ENCODE data around the gene GLRA2. TPM values are rescaled to one million over a fixed set of nuclear protein-coding genes. Genes with fewer than 3 reads are reported as not detected.
"Not testable (repeated sequence)": the region's sequence is repeated elsewhere in the genome, so short reads cannot be mapped to it uniquely, and the experiment has no call there.

Gene GLRA2
- polyA plus RNA-seq, 1 donor from 2014 or later, result not detected

DNA sequence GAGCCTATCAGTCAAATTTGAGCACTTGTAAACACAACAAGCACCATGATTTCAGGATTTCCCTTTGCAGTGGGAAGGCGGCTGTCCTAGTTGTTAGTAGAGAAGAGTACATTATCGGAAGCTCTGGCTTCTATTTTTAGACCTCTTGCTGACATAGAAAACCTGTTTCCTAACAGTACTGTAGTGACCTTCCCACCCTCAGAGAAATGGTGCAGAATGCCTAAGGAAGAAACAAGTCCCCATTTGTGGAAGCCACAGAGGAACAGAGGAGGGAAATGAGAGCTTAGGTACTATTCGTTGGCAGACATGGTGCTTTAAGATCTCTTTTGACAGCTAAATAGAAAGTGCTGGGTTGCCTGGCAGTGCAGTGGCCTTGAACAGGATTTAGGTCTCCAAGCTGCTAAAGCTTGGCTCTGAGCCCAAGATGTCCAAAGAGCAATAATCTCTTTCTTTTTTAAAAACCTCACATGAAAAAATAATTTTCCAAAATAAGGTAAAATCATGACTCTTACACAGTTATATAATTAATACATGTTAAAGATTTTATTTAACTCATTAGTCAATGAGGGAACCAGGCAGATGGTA lies 24.9 kb downstream of the GLRA2 start:
- Mint-ChIP-seq H3K4me3 (no peak overlapping the region), H3K27ac (no peak overlapping the region), H3K4me1 (no peaks in the 10 kb centered on the region), H3K27me3 (no peaks in the 10 kb centered on the region), H3K9me3 (no peaks in the 10 kb centered on the region), H3K36me3 (peaks cover 3% of the 10 kb centered on the region)

DNA sequence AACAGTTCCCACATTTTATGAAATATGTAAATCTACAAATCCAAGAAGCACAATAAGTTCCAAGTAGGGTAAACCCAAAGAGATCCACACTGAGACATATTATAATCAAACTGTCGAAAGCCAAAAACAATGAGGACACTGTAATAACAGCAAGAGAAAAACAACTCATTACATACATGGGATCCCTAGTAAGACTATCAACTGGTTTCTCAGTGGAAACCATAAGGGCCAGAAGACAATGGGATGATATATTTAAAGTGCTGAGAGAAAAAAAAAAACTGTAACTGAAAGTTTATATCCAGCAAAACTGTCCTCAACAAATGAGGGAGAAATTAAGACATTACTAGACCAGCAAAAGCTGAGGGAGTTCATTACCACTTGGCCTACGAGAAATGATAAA lies 34.7 kb downstream of the GLRA2 start:
- Mint-ChIP-seq H3K4me1 (peaks cover 0 to 1% (median 0%) of the 10 kb centered on the region in 3 donors), H3K9me3 (peaks cover 0 to 23% (median 6%) of the 10 kb centered on the region in 3 donors), H3K27ac (no peak overlapping the region), H3K4me3 (no peak overlapping the region), H3K36me3 (no peaks in the 10 kb centered on the region), H3K27me3 (peaks cover 2% of the 10 kb centered on the region)

DNA sequence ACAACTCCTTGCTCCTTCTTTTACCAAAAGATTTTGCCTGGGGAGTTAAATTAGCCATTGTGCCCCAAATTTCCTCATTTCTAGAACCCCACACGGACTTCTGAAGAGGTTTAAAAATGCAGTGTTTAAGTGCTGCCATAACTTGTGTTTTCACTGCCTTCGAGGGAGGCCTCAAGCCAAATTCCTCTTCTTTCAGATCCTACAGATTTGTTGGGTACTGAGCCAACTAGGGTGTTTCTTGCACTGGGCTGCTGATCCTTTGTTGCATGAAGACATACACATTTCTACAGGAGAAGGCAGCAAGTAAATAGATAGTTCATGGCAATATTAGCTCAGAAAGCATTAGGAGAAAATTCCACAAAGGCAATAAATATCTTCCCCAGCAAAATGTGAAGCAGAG lies 43.8 kb downstream of the GLRA2 start:
- H3K9me3 Mint-ChIP-seq, result no peaks in the 10 kb centered on the region
- H3K27me3 Mint-ChIP-seq, result no peaks in the 10 kb centered on the region
- H3K36me3 Mint-ChIP-seq, result no peaks in the 10 kb centered on the region
- H3K4me1 Mint-ChIP-seq, result no peaks in the 10 kb centered on the region
- H3K27ac Mint-ChIP-seq, result no peak overlapping the region
- H3K4me3 Mint-ChIP-seq, result no peak overlapping the region

DNA sequence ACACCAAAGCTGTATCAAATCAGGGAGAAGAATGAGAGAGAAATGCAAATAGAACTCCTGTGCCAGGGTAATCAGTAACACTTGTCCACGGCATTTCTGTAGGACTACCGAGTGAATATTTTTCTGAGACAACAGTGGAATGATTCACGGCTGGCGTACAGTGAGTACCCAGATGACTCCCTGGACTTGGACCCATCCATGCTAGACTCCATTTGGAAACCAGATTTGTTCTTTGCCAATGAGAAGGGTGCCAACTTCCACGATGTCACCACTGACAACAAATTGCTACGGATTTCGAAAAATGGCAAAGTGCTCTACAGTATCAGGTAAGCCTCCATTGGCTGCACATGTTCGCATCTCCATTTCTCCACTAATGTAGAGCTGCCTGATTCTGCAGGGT lies 51.7 kb downstream of the GLRA2 start:
- Mint-ChIP-seq H3K9me3 (peaks cover 0 to 4% (median 3%) of the 10 kb centered on the region in 3 donors), H3K4me3 (no peak overlapping the region), H3K4me1 (no peaks in the 10 kb centered on the region), H3K36me3 (no peaks in the 10 kb centered on the region), H3K27ac (no peak overlapping the region), H3K27me3 (no peaks in the 10 kb centered on the region)

DNA sequence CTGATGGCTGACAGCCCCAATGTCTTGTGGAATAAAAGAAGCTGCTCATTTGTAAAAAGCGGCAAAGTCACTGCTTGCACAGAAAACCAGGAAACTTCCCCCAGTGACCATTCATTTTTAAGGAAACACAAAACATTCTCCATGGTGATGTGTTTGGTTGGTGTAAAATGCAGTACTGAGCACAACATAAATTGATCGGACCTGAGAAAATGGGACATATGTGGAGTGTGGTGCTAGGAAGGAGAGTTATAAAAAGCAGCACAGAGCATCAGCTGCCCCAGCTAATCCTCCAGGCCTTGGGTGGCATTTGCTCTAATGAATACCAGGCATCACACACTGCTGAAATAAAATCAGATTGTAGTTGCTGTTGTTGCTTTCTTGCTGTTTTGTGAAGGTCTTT lies 55.2 kb downstream of the GLRA2 start:
- no peaks in the 10 kb centered on the region for H3K27me3 Mint-ChIP-seq
- no peaks in the 10 kb centered on the region for H3K4me1 Mint-ChIP-seq
- H3K9me3 Mint-ChIP-seq, result peaks cover 4 to 15% (median 5%) of the 10 kb centered on the region in 3 donors
- H3K27ac Mint-ChIP-seq, result no peak overlapping the region
- no peaks in the 10 kb centered on the region for H3K36me3 Mint-ChIP-seq
- H3K4me3 Mint-ChIP-seq, result no peak overlapping the region

DNA sequence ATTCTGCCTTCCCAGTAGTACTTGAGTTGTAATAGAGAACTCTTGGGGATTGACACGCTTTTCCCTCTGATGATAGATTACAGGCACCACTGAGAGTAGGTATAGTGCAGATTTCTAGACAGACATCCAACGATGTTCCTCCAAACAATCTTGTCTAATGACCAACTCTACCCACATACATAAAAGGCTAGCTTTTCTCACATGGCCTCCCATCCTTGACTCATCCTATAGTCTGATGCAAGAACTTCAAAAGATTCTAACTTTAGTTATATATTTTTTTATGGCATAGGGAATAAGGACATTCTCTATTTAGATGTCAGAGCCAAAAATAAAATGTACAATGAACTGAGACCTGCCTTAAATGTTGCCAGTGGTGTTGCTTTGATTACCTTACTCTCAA lies 60.9 kb downstream of the GLRA2 start:
- H3K27ac Mint-ChIP-seq, result no peak overlapping the region
- no peaks in the 10 kb centered on the region for H3K27me3 Mint-ChIP-seq
- no peaks in the 10 kb centered on the region for H3K36me3 Mint-ChIP-seq
- no peaks in the 10 kb centered on the region for H3K4me1 Mint-ChIP-seq
- H3K9me3 Mint-ChIP-seq, result peaks cover 2 to 10% (median 6%) of the 10 kb centered on the region in 3 donors
- H3K4me3 Mint-ChIP-seq, result no peak overlapping the region

DNA sequence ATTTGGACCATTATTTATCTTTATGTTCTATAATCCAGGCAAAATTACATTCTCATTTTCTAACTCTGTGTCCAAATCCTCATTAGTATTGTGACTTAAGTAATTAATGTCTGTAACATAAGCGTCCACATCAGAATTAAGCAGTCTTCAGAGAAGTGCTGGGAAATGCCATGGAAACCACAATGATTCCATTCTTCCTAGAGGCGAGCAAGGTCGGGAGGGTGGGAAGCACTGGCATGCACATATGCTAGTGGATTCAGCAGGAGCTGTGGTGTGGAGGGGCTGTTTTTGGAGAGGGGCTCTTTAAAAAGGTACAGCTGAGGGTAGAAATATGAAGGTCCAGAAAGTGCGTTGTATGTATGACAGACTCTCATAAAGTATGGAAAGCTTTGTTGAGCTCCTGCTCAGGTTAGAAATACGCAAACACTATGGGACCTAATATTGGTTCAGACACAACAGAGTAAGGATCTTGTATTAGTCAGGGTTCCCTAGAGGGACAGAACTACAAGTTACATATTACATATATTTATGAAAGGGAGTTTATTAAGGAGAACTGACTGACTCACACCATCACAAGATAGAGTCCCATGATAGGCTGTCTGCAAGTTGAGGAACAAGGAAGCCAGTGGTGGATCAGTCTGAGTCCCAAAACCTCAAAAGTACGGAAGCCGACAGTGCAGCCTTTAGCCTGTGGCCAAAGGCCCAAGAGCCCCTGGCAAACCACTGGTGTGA lies 61.5 kb downstream of the GLRA2 start:
- Mint-ChIP-seq H3K27me3 (no peaks in the 10 kb centered on the region), H3K4me1 (no peaks in the 10 kb centered on the region), H3K9me3 (peaks cover 2 to 10% (median 6%) of the 10 kb centered on the region in 3 donors), H3K36me3 (no peaks in the 10 kb centered on the region), H3K27ac (no peak overlapping the region), H3K4me3 (no peak overlapping the region)

DNA sequence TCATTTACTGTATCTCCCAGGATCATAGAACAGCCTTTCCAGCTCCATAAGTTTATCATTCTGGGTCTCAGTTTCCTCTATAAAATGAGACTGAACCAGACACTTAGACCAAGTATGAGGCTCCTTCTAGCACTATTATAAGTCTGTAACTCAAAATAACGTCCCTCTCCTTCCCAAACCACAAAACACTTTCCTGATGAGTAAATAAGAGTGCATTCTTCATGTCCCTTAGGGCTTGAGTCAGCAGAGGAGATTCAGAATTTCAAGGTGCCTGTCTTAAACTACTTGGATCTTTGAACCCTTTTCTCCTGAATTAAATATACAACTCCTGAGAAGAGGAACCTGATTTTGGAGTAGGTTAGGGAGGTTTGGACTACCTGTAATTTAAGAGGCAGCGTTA lies 62.6 kb downstream of the GLRA2 start:
- no peak overlapping the region for H3K4me3 Mint-ChIP-seq
- H3K36me3 Mint-ChIP-seq, result no peaks in the 10 kb centered on the region
- H3K27ac Mint-ChIP-seq, result no peak overlapping the region
- H3K4me1 Mint-ChIP-seq, result no peaks in the 10 kb centered on the region
- peaks cover 1% of the 10 kb centered on the region for H3K27me3 Mint-ChIP-seq
- H3K9me3 Mint-ChIP-seq, result peaks cover 2 to 8% (median 6%) of the 10 kb centered on the region in 3 donors

DNA sequence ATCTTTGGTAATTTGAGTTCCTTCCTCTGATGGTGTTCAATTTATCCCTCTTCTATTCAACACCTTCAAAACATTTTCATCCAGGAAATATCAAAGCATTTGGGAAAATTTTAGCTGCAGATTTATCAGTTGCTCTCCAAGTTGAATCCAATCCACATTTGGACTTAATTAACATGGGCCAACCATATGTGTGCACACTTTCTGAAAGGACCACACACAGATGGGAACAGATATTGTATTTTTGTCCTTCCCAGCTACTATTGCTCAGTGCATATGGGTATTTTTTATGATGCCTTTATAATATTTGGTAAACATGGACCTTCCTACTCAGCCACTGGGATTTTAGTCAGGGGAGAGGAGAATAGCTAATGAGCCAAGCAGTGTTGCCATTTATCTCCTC lies 65.2 kb downstream of the GLRA2 start:
- Mint-ChIP-seq H3K4me1 (no peaks in the 10 kb centered on the region), H3K4me3 (no peak overlapping the region), H3K36me3 (no peaks in the 10 kb centered on the region)

DNA sequence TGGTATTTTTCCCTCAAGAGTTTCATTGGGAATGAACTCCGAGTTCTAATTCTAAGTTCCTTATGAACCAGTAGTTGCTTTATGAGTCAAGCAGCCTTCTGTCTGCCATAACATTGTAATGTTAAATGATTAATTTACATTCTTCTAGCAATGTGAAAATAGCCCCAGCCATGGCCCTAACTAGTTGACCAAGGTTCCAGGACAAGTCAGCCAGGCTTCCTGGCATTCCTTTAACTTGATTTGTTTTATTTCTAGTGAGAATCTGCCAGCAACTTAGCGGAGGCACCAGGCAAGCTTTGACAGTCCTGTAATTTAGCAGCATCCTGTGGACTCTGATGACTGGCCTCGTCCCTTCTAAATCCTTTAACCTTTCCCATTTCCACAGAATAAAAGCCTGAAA lies 69.0 kb downstream of the GLRA2 start:
- H3K36me3 Mint-ChIP-seq, result no peaks in the 10 kb centered on the region
- peaks cover 1% of the 10 kb centered on the region for H3K27me3 Mint-ChIP-seq
- H3K27ac Mint-ChIP-seq, result no peak overlapping the region
- peaks cover 0 to 3% (median 0%) of the 10 kb centered on the region in 3 donors for H3K9me3 Mint-ChIP-seq
- H3K4me1 Mint-ChIP-seq, result no peaks in the 10 kb centered on the region
- peak overlapping the region in 1 of 4 donors; percentile 18 for H3K4me3 Mint-ChIP-seq

More for the DNA sequence above, 65.2 kb downstream of the GLRA2 start:
- Mint-ChIP-seq H3K9me3 (peaks cover 0 to 2% (median 0%) of the 10 kb centered on the region in 3 donors), H3K27me3 (peaks cover 1% of the 10 kb centered on the region), H3K27ac (no peak overlapping the region)

DNA sequence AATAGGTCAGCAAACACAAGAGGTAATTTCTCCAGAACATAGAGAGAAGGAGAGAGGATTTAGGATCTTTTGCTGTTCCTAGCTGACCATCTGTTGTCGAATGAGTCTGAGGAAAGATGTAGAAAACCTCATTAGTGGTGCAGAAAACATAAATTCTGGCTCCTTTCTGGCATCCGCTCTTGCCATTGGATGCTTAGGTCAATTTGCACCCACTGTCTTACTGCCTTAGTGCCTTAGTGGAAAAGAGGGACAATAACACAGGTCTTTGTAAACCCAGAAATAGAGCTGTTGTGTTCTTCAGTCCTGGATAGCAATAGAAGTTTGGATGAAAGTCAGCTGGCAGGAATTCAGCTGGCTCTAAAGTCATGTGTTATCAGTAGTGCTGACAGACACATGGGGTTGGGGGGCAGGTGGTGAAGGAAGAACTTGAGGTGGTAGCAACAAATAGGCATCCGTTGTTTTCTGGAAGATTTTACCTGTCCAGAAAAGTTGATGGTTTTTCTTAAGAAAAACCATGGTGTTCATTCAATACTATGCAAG lies 78.2 kb downstream of the GLRA2 start:
- Mint-ChIP-seq H3K9me3 (peaks cover 0 to 2% (median 1%) of the 10 kb centered on the region in 3 donors), H3K27me3 (peaks cover 3% of the 10 kb centered on the region), H3K4me3 (no peak overlapping the region), H3K36me3 (no peaks in the 10 kb centered on the region), H3K4me1 (no peaks in the 10 kb centered on the region), H3K27ac (no peak overlapping the region)

DNA sequence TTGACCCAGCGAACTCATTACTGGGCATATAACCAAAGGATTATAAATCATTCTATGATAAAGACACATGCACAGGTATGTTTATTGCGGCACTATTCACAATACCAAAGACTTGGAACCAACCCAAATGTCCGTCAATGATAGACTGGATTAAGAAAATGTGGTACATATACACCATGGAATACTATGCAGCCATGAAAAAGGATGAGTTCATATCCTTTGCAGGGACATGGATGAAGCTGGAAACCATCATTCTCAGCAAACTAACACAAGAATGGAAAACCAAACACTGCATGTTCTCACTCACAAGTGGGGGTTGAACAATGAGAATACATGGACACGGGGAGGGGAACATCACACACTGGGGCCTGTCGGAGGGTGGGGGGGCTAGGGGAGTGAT lies 83.1 kb downstream of the GLRA2 start:
- not testable (repeated sequence) for H3K27me3 Mint-ChIP-seq, H3K4me1 Mint-ChIP-seq, H3K27ac Mint-ChIP-seq, H3K9me3 Mint-ChIP-seq, H3K4me3 Mint-ChIP-seq, H3K36me3 Mint-ChIP-seq

DNA sequence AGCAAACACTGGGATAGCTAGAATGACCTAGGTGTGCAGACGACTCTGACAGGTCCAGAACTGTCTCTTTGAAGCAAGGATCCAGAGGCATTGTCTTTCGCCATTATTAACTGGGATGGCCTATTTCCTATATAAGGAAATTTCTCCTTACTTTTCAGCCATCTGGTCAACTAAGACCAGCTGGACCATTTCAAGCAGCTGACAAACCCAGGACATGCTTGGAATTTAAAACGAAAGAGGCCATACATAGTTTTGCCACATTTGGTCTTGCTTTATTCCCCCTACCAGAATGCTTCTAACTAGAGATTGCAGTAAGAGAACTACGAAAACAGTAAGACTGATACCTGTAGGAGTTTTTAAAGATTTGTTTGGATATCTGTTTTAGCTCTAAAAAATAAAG lies 87.0 kb downstream of the GLRA2 start:
- no peaks in the 10 kb centered on the region for H3K4me1 Mint-ChIP-seq
- no peak overlapping the region for H3K4me3 Mint-ChIP-seq
- no peaks in the 10 kb centered on the region for H3K36me3 Mint-ChIP-seq
- peaks cover 0 to 4% (median 0%) of the 10 kb centered on the region in 3 donors for H3K9me3 Mint-ChIP-seq
- no peak overlapping the region for H3K27ac Mint-ChIP-seq
- no peaks in the 10 kb centered on the region for H3K27me3 Mint-ChIP-seq

DNA sequence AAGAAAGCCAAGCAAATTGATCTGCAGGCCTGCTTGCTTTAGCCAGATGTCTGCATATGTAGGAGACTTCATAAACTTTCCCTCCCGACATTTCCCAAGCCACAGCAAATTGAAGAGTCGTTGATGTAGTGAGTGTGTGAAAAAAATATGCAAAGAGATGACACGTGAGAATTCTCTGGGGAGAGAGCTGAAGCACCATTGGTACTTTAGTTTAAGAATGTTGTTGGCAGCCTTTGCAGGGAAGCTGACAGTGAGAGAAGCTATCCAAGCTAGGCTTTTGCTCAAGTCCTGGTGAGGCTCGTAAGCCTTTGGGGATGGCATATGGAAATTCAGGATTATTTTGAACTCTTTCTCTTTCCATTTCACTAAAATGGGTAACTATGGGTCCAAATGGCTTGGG lies 87.5 kb downstream of the GLRA2 start:
- Mint-ChIP-seq H3K27me3 (no peaks in the 10 kb centered on the region), H3K27ac (no peak overlapping the region), H3K4me3 (no peak overlapping the region), H3K36me3 (no peaks in the 10 kb centered on the region), H3K9me3 (peaks cover 0 to 4% (median 0%) of the 10 kb centered on the region in 3 donors), H3K4me1 (no peaks in the 10 kb centered on the region)

DNA sequence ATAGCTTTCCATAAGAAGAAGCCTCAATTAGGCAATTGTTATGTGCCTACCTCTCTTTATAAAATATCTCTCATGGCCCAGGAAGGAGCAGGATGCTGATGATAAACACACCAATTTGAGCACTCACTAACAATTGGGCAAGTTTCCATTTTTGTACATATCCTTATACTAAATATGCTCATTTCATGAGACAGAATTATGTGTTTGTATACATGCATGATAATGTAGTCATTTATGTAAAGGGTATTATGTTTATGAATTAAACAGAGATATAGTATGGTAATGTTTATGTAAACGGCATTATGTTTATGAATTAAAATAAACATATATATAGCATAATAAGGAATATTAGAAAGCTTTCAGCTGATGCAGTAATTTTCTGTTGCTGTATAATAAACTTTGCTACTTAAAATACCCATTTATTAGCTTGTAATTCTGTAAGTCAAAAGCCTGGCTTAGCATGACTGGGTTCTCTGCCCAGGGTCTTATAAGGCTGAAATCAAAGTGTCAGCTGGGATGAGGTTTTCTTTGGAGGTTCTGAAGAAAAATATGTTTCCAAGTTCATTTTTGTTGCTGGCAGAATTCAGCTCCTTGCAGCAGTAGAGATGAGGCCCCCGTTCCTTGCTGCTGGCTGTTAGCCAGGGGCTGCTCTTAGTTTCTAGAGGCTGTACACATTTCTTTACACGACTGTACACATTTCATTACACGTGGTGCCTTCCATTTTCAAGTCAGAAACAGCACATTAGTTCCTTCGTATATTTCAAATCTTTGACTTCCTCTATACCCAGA lies 89.0 kb downstream of the GLRA2 start:
- Mint-ChIP-seq H3K9me3 (peaks cover 0 to 5% (median 2%) of the 10 kb centered on the region in 3 donors), H3K4me3 (no peak overlapping the region), H3K4me1 (no peaks in the 10 kb centered on the region), H3K27me3 (no peaks in the 10 kb centered on the region), H3K27ac (no peak overlapping the region), H3K36me3 (no peaks in the 10 kb centered on the region)

Measured in IgD-negative memory B cell (primary cell).